GM23248 (cell line): ENCODE measurements around the gene MYH6.

ENCODE experiments used
- EZH2 ChIP-seq: fragments of 200-600 bp; sonication (generic); IDR thresholded peaks from 2 replicates; pipeline ENCODE4 v1.6.1; 2018; ENCODE audit warnings: antibody characterized with exemption, mild to moderate bottlenecking; ENCODE audit not compliant: insufficient read depth, poor library complexity, severe bottlenecking
- EZH2phosphoT487 ChIP-seq: fragments of 200-600 bp; sonication (generic); IDR thresholded peaks from 2 replicates; pipeline ENCODE4 v1.6.1; 2018; ENCODE audit warnings: antibody characterized with exemption, moderate library complexity, mild to moderate bottlenecking, low read depth; ENCODE audit not compliant: insufficient read depth

- no peak for TF ChIP-seq EZH2
- TF ChIP-seq EZH2phosphoT487 = no peak
Measured at GRCh38 chr14:23353433-23353780, 54.7 kb downstream of the MYH6 start.
